ENCODE data around the gene BCL2L2. TPM values are rescaled to one million over a fixed set of nuclear protein-coding genes. Genes with fewer than 3 reads are reported as not detected.

BCL2L2 gene
- total RNA-seq, 6 experiments from 2014 or later, result 8.8 to 15.8 (median 12.1) TPM

- Histone ChIP-seq H3K27ac (no peak overlapping the region), H3K9me3 (no peaks in the 10 kb centered on the region), H3K4me1 (peaks cover 0 to 6% (median 0%) of the 10 kb centered on the region in 4 donors), H3K4me3 (no peak overlapping the region), H3K27me3 (peaks cover 0 to 7% of the 10 kb centered on the region in 2 donors), H3K36me3 (no peaks in the 10 kb centered on the region)
- 68% methylated on average over 4 of the region's 6 CpGs for WGBS (ENCODE audit: insufficient coverage, low coverage, low lambda C conversion rate, missing lambda C conversion rate)
- TF ChIP-seq POLR2A (IDR thresholded peaks at IDR 0.05) (no peak), CTCF (IDR thresholded peaks at IDR 0.05) (no peak)
- peak in 1 of 3 donors; percentile 10 for DNase-seq
- ATAC-seq, result no peak
- intact Hi-C loops (cut with DNase I), result no loop called here
Measured at GRCh38 chr14:23354990-23355389, 48.4 kb downstream of the BCL2L2 start.

GRCh38 chr14:23355871-23356435 lies 49.3 kb downstream of the BCL2L2 start:
- DNase-seq (peak in 1 of 3 donors; percentile 16), ATAC-seq (no peak)
- intact Hi-C loops (cut with DNase I), result no loop called here
- Histone ChIP-seq H3K27ac (no peak overlapping the region), H3K4me3 (no peak overlapping the region), H3K36me3 (no peaks in the 10 kb centered on the region), H3K27me3 (peaks cover 0 to 7% of the 10 kb centered on the region in 2 donors), H3K9me3 (no peaks in the 10 kb centered on the region), H3K4me1 (peaks cover 0 to 6% (median 0%) of the 10 kb centered on the region in 4 donors)
- TF ChIP-seq POLR2A (IDR thresholded peaks at IDR 0.05), result no peak
- no peak for TF ChIP-seq CTCF (IDR thresholded peaks at IDR 0.05)
- 58% methylated on average over 5 of the region's 6 CpGs for WGBS (ENCODE audit: insufficient coverage, low coverage, low lambda C conversion rate, missing lambda C conversion rate)

GRCh38 chr14:23356662-23357061 lies 50.0 kb downstream of the BCL2L2 start:
- no peak overlapping the region for H3K27ac ChIP-seq
- intact Hi-C loops (cut with DNase I), result no loop called here
- WGBS (ENCODE audit: insufficient coverage, low coverage, low lambda C conversion rate, missing lambda C conversion rate), result 96% methylated on average over 4 of the region's 4 CpGs
- H3K4me3 ChIP-seq, result no peak overlapping the region
- TF ChIP-seq CTCF (IDR thresholded peaks at IDR 0.05), result no peak
- no peak for TF ChIP-seq POLR2A (IDR thresholded peaks at IDR 0.05)
- ATAC-seq (no peak), DNase-seq (peak in 1 of 3 donors; percentile 20)
- H3K9me3 ChIP-seq, result no peaks in the 10 kb centered on the region
- peaks cover 0 to 6% of the 10 kb centered on the region in 2 donors for H3K27me3 ChIP-seq
- peaks cover 0 to 6% (median 0%) of the 10 kb centered on the region in 4 donors for H3K4me1 ChIP-seq
- no peaks in the 10 kb centered on the region for H3K36me3 ChIP-seq

- no peak for ATAC-seq
- intact Hi-C loops (cut with DNase I), result no loop called here
- Histone ChIP-seq H3K4me1 (peaks cover 0 to under 1% (median 0%) of the 10 kb centered on the region in 4 donors), H3K27me3 (no peaks in the 10 kb centered on the region), H3K9me3 (no peaks in the 10 kb centered on the region), H3K27ac (no peak overlapping the region), H3K4me3 (no peak overlapping the region), H3K36me3 (no peaks in the 10 kb centered on the region)
- no CpG with 5 or more reads among the region's 8 CpGs for WGBS (ENCODE audit: insufficient coverage, low coverage, low lambda C conversion rate, missing lambda C conversion rate)
- peak in 1 of 3 donors; percentile 37 for DNase-seq
- no peak for TF ChIP-seq CTCF (IDR thresholded peaks at IDR 0.05)
- no peak for TF ChIP-seq POLR2A (IDR thresholded peaks at IDR 0.05)
Measured at GRCh38 chr14:23357261-23357660, 50.6 kb downstream of the BCL2L2 start.

Data from right lobe of liver (tissue), 6 donors.